Testis (tissue), 2 donors: ENCODE results near the gene ARL5A.

Source experiments
- POLR2A ChIP-seq: fragments of 450-650 bp; IDR thresholded peaks from one replicate; pipeline ENCODE4 v1.6.1; 2017; ENCODE audit warnings: antibody characterized with exemption, mild to moderate bottlenecking, moderate library complexity
- TF ChIP-seq, protein P1 (sequence below), 3 experiments: fragments of 450-650 bp in 2 of 3; fragments of 200-600 bp in 1 of 3; sonication (generic) in 1 of 3; IDR thresholded peaks; one replicate each; pipeline ENCODE4 v1.5.1; 2016 to 2019; ENCODE audit warnings: antibody characterized with exemption in 3 of 3, mild to moderate bottlenecking in 2 of 3, moderate library complexity in 1 of 3

GRCh38 chr2:151799886-151800292 lies 28.3 kb downstream of the ARL5A start:
- TF ChIP-seq, protein P1, sequence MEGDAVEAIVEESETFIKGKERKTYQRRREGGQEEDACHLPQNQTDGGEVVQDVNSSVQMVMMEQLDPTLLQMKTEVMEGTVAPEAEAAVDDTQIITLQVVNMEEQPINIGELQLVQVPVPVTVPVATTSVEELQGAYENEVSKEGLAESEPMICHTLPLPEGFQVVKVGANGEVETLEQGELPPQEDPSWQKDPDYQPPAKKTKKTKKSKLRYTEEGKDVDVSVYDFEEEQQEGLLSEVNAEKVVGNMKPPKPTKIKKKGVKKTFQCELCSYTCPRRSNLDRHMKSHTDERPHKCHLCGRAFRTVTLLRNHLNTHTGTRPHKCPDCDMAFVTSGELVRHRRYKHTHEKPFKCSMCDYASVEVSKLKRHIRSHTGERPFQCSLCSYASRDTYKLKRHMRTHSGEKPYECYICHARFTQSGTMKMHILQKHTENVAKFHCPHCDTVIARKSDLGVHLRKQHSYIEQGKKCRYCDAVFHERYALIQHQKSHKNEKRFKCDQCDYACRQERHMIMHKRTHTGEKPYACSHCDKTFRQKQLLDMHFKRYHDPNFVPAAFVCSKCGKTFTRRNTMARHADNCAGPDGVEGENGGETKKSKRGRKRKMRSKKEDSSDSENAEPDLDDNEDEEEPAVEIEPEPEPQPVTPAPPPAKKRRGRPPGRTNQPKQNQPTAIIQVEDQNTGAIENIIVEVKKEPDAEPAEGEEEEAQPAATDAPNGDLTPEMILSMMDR (IDR thresholded peaks at IDR 0.05): no peak
- TF ChIP-seq POLR2A: no peak
